ENCODE measurements around the gene PRXL2B.
A peak's percentile ranks its signal among the peaks of the same experiment; 100 is the strongest.
"Not testable (repeated sequence)": the region's sequence is repeated elsewhere in the genome, so short reads cannot be mapped to it uniquely, and the experiment has no call there.

PRXL2B gene

DNA sequence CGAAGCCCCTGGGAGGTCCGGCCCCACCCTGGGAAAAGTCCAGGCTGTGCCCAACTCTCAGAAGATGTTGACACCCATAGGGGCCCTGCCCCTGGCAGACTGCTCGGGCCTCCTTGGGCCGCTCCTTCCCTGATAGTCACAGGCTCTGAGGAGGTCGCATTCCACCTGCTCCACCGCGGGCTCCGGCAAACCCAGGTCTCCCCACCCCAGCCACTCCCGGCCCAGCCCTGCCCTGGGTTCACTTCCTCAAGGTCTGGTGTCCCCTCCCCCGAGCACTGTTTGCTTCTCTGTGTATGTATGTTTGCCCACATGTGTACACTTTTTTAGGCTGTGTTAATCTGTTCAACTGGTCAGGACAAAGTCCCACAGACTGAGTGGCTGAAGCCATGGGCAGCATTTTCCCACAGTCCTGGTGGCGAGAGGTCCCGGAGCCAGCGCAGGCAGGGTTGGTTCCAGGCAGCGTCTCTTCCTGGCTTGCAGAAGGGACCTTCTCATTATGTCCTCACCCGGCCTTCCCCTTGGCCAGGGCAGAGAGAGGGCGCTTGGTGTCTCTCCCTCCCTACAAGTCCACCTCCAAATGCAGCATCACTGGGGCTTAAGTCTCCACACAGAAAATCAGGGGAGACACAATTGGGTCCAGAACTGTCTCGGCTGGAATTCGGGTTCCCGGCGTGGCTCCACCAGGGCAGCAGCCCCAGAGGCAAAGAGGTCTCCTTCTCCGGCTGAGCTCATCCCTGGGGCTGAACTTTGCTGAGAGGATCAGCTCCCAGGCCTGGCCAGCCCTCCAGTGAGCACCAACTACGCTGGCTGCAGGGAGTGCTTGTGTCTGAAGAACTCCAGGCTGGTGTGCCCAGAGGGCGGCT is 10.5 kb upstream of the PRXL2B start:
- no peaks in the 10 kb centered on the region for H3K36me3 ChIP-seq (ENCODE audit: control insufficient read depth, insufficient read depth, low read length)

GRCh38 chr1:2577565-2578075 is 9.0 kb upstream of the PRXL2B start:
- H3K4me3 ChIP-seq (ENCODE audit: insufficient read depth, low read depth, low read length, poor library complexity, severe bottlenecking) = peak overlapping the region; percentile 51
- peak; percentile 46 to 51 (median 51) for DNase-seq
- not testable (repeated sequence) for H3K9me3 ChIP-seq (ENCODE audit: control insufficient read depth, low read length); H3K27me3 ChIP-seq (replicated peaks; ENCODE audit: control insufficient read depth, insufficient read depth, low read length, poor library complexity, severe bottlenecking); H3K36me3 ChIP-seq (ENCODE audit: control insufficient read depth, insufficient read depth, low read length)
- peaks cover 28% of the 10 kb centered on the region for H3K4me1 ChIP-seq (ENCODE audit: control insufficient read depth, insufficient read depth, low read length, poor library complexity, severe bottlenecking)
- peak overlapping the region; percentile 100 for H3K27ac ChIP-seq (ENCODE audit: insufficient read depth, low read length, poor library complexity, severe bottlenecking)

More for the DNA sequence above, 10.5 kb upstream of the PRXL2B start:
- no peak for DNase-seq
- Histone ChIP-seq H3K27me3 (replicated peaks; ENCODE audit: control insufficient read depth, insufficient read depth, low read length, poor library complexity, severe bottlenecking) (no peaks in the 10 kb centered on the region), H3K9me3 (ENCODE audit: control insufficient read depth, low read length) (no peaks in the 10 kb centered on the region), H3K4me3 (ENCODE audit: insufficient read depth, low read depth, low read length, poor library complexity, severe bottlenecking) (no peak overlapping the region), H3K27ac (ENCODE audit: insufficient read depth, low read length, poor library complexity, severe bottlenecking) (peak overlapping the region; percentile 13), H3K4me1 (ENCODE audit: control insufficient read depth, insufficient read depth, low read length, poor library complexity, severe bottlenecking) (peaks cover 28% of the 10 kb centered on the region)

GRCh38 chr1:2578758-2579118 is 7.8 kb upstream of the PRXL2B start:
- peaks cover 32% of the 10 kb centered on the region for H3K4me1 ChIP-seq (ENCODE audit: control insufficient read depth, insufficient read depth, low read length, poor library complexity, severe bottlenecking)
- H3K27ac ChIP-seq (ENCODE audit: insufficient read depth, low read length, poor library complexity, severe bottlenecking) = peak overlapping the region; percentile 100
- no peak for DNase-seq

DNA sequence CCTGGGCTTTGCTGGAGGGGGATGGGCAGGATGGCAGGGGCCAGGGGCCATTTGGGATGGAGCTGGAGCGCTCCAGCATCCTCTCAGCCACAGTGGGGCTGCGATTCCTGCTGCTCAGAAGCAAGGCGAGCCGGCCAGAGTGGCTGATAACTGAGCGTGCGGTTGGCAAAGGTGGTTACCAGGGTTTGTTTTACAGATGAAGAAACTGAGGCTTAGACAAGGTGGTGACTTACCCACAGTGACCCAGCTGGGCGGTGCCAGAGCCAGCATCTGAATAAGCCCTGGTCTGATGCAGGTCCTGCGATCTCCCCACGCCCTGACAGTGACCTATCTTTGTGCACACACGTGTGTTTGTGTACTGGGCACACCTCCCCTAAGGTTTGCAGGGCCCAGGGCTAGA is 5.9 kb upstream of the PRXL2B start:
- Histone ChIP-seq H3K4me1 (ENCODE audit: control insufficient read depth, insufficient read depth, low read length, poor library complexity, severe bottlenecking) (peaks cover 52% of the 10 kb centered on the region), H3K4me3 (ENCODE audit: insufficient read depth, low read depth, low read length, poor library complexity, severe bottlenecking) (no peak overlapping the region), H3K9me3 (ENCODE audit: control insufficient read depth, low read length) (no peaks in the 10 kb centered on the region), H3K27ac (ENCODE audit: insufficient read depth, low read length, poor library complexity, severe bottlenecking) (no peak overlapping the region), H3K27me3 (replicated peaks; ENCODE audit: control insufficient read depth, insufficient read depth, low read length, poor library complexity, severe bottlenecking) (no peaks in the 10 kb centered on the region), H3K36me3 (ENCODE audit: control insufficient read depth, insufficient read depth, low read length) (no peaks in the 10 kb centered on the region)
- DNase-seq = no peak

More at GRCh38 chr1:2578758-2579118, 7.8 kb upstream of the PRXL2B start:
- Histone ChIP-seq H3K9me3 (ENCODE audit: control insufficient read depth, low read length) (no peaks in the 10 kb centered on the region), H3K36me3 (ENCODE audit: control insufficient read depth, insufficient read depth, low read length) (no peaks in the 10 kb centered on the region), H3K4me3 (ENCODE audit: insufficient read depth, low read depth, low read length, poor library complexity, severe bottlenecking) (peak overlapping the region; percentile 7), H3K27me3 (replicated peaks; ENCODE audit: control insufficient read depth, insufficient read depth, low read length, poor library complexity, severe bottlenecking) (no peaks in the 10 kb centered on the region)

- peaks cover 50% of the 10 kb centered on the region for H3K4me1 ChIP-seq (ENCODE audit: control insufficient read depth, insufficient read depth, low read length, poor library complexity, severe bottlenecking)
- DNase-seq = no peak
These were observed 4.2 kb upstream of the PRXL2B start for GRCh38 chr1:2582391-2582790.

DNA sequence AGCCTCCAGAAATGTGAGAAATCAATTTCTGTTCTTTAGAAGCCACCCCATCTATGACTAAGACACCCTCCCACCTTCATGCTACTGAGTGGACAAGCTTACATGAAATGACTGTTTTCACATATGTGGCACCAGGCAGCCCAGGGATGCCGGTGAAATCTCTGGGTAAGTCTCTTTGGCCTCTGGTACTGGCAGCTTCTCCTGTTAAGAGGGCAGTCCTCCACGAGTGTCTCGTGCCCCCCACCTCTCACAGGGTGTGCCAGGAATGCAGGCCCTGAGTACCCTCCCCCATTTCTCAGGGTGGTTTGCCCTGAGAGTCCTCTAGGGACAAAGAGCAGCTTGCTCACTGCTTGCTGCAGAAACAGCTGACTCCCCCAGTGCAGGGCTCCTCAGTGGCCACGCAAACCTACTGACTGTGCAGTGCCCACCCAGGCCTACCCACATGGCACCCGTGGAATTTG is 3.2 kb upstream of the PRXL2B start:
- no peak for DNase-seq
- Histone ChIP-seq H3K27ac (ENCODE audit: insufficient read depth, low read length, poor library complexity, severe bottlenecking) (peak overlapping the region; percentile 95), H3K4me3 (ENCODE audit: insufficient read depth, low read depth, low read length, poor library complexity, severe bottlenecking) (no peak overlapping the region), H3K27me3 (replicated peaks; ENCODE audit: control insufficient read depth, insufficient read depth, low read length, poor library complexity, severe bottlenecking) (no peaks in the 10 kb centered on the region), H3K36me3 (ENCODE audit: control insufficient read depth, insufficient read depth, low read length) (no peaks in the 10 kb centered on the region), H3K4me1 (ENCODE audit: control insufficient read depth, insufficient read depth, low read length, poor library complexity, severe bottlenecking) (peaks cover 49% of the 10 kb centered on the region), H3K9me3 (ENCODE audit: control insufficient read depth, low read length) (no peaks in the 10 kb centered on the region)

More at GRCh38 chr1:2582391-2582790, 4.2 kb upstream of the PRXL2B start:
- H3K27me3 ChIP-seq (replicated peaks; ENCODE audit: control insufficient read depth, insufficient read depth, low read length, poor library complexity, severe bottlenecking) = no peaks in the 10 kb centered on the region
- H3K4me3 ChIP-seq (ENCODE audit: insufficient read depth, low read depth, low read length, poor library complexity, severe bottlenecking) = no peak overlapping the region
- no peak overlapping the region for H3K27ac ChIP-seq (ENCODE audit: insufficient read depth, low read length, poor library complexity, severe bottlenecking)
- H3K9me3 ChIP-seq (ENCODE audit: control insufficient read depth, low read length) = no peaks in the 10 kb centered on the region
- no peaks in the 10 kb centered on the region for H3K36me3 ChIP-seq (ENCODE audit: control insufficient read depth, insufficient read depth, low read length)

GRCh38 chr1:2583871-2584351 is 2.7 kb upstream of the PRXL2B start:
- DNase-seq = peak in 2 of 3 donors; percentile 12 to 29
- H3K36me3 ChIP-seq (ENCODE audit: control insufficient read depth, insufficient read depth, low read length) = no peaks in the 10 kb centered on the region
- H3K9me3 ChIP-seq (ENCODE audit: control insufficient read depth, low read length) = no peaks in the 10 kb centered on the region
- H3K4me3 ChIP-seq (ENCODE audit: insufficient read depth, low read depth, low read length, poor library complexity, severe bottlenecking) = no peak overlapping the region
- peak overlapping the region; percentile 95 for H3K27ac ChIP-seq (ENCODE audit: insufficient read depth, low read length, poor library complexity, severe bottlenecking)
- H3K4me1 ChIP-seq (ENCODE audit: control insufficient read depth, insufficient read depth, low read length, poor library complexity, severe bottlenecking) = peaks cover 43% of the 10 kb centered on the region
- H3K27me3 ChIP-seq (replicated peaks; ENCODE audit: control insufficient read depth, insufficient read depth, low read length, poor library complexity, severe bottlenecking) = no peaks in the 10 kb centered on the region

DNA sequence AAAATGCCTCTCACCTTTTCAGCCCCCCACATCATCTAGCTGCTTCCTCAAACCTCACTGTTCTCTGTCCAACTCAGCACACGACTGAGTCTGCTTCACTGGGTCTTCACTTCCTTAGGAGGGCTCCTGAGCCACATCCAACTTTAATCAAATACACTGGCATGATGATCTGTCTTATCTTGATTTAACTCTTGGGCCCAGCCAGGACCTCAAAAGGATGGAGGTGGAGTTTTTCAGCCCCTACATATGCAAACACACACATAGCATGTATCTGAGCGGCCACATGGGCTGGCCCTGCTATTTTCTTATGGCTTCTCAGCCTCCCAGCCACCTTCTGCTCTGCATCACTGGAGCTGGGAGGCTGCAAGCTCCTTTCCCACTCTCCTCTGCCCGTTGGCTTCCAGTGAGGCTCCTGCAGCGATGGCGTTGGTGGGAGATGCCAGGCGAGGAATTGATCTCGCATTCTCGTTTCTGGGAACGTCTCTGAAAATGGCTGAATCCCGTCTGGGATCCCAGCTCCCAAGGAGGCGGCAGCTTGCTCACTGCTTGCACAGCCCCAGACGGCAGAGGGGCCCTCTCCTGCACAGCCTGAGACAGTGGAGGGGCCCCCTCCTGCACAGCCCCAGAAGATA is 1.8 kb upstream of the PRXL2B start:
- DNase-seq = no peak
- Histone ChIP-seq H3K36me3 (ENCODE audit: control insufficient read depth, insufficient read depth, low read length) (no peaks in the 10 kb centered on the region), H3K4me1 (ENCODE audit: control insufficient read depth, insufficient read depth, low read length, poor library complexity, severe bottlenecking) (peaks cover 40% of the 10 kb centered on the region), H3K27me3 (replicated peaks; ENCODE audit: control insufficient read depth, insufficient read depth, low read length, poor library complexity, severe bottlenecking) (no peaks in the 10 kb centered on the region), H3K4me3 (ENCODE audit: insufficient read depth, low read depth, low read length, poor library complexity, severe bottlenecking) (peak overlapping the region; percentile 72), H3K9me3 (ENCODE audit: control insufficient read depth, low read length) (no peaks in the 10 kb centered on the region), H3K27ac (ENCODE audit: insufficient read depth, low read length, poor library complexity, severe bottlenecking) (peak overlapping the region; percentile 95)

GRCh38 chr1:2585318-2586092 is 1.1 kb upstream of the PRXL2B start:
- H3K4me1 ChIP-seq (ENCODE audit: control insufficient read depth, insufficient read depth, low read length, poor library complexity, severe bottlenecking) = peaks cover 40% of the 10 kb centered on the region
- H3K36me3 ChIP-seq (ENCODE audit: control insufficient read depth, insufficient read depth, low read length) = no peaks in the 10 kb centered on the region
- no peaks in the 10 kb centered on the region for H3K9me3 ChIP-seq (ENCODE audit: control insufficient read depth, low read length)
- peak overlapping the region; percentile 95 for H3K27ac ChIP-seq (ENCODE audit: insufficient read depth, low read length, poor library complexity, severe bottlenecking)
- DNase-seq = peak; percentile 58 to 68 (median 62)
- H3K4me3 ChIP-seq (ENCODE audit: insufficient read depth, low read depth, low read length, poor library complexity, severe bottlenecking) = peak overlapping the region; percentile 72
- H3K27me3 ChIP-seq (replicated peaks; ENCODE audit: control insufficient read depth, insufficient read depth, low read length, poor library complexity, severe bottlenecking) = no peaks in the 10 kb centered on the region
